Endothelial cell (in vitro differentiated cells): ENCODE measurements around the gene CD248. TPM values are rescaled to one million over a fixed set of nuclear protein-coding genes. Genes with fewer than 3 reads are reported as not detected.

Experiments used
- DNase-seq: peaks from one replicate; pipeline ENCODE4 v3.0.0; 2021; ENCODE audit warnings: low spot score
- H3K27ac Mint-ChIP-seq: one replicate; pipeline ENCODE4 v1.8.0; 2021; ENCODE audit warnings: mixed read lengths, inconsistent platforms; ENCODE audit not compliant: unreplicated experiment
- H3K27me3 Mint-ChIP-seq: one replicate; pipeline ENCODE4 v1.8.0; 2021; ENCODE audit warnings: mild to moderate bottlenecking, moderate library complexity, mixed read lengths, inconsistent platforms; ENCODE audit not compliant: unreplicated experiment
- H3K36me3 Mint-ChIP-seq: one replicate; pipeline ENCODE4 v1.8.0; 2021; ENCODE audit warnings: mild to moderate bottlenecking, low read depth, mixed read lengths, inconsistent platforms; ENCODE audit not compliant: unreplicated experiment
- H3K4me1 Mint-ChIP-seq: one replicate; pipeline ENCODE4 v1.8.0; 2021; ENCODE audit warnings: mild to moderate bottlenecking, mixed read lengths, inconsistent platforms; ENCODE audit not compliant: unreplicated experiment
- H3K4me3 Mint-ChIP-seq: one replicate; pipeline ENCODE4 v1.8.0; 2021; ENCODE audit warnings: mild to moderate bottlenecking, mixed read lengths, inconsistent platforms; ENCODE audit not compliant: unreplicated experiment
- H3K9me3 Mint-ChIP-seq: one replicate; pipeline ENCODE4 v1.8.0; 2021; ENCODE audit warnings: mixed read lengths, inconsistent platforms; ENCODE audit not compliant: unreplicated experiment
- CTCF ChIP-seq: fragments of 200-600 bp; sonication (generic); IDR thresholded peaks from one replicate; pipeline ENCODE4 v1.5.0; 2021; ENCODE audit warnings: antibody characterized with exemption; ENCODE audit not compliant: unreplicated experiment
- total RNA-seq: library from RNA; stranded (reverse); fragmentation: NEBNext Ultra II Directional; extraction: Animal tissue kit (Norgen Biotek cat#: 25700); gene quantifications from one replicate; pipeline ENCODE4 v1.2.1, GENCODE V29; 2021; ENCODE audit not compliant: unreplicated experiment

CD248 gene
- total RNA-seq, 1 donor from 2014 or later: 2.9 TPM

GRCh38 chr11:66268244-66268951 is 48.4 kb downstream of the CD248 start, which contains the start of gene RAB1B:
TSS of gene RAB1B (plus strand) at chr11:66268639. CDS start at chr11:66268680, 41 bp downstream.
- Mint-ChIP-seq H3K9me3 (no peaks in the 10 kb centered on the region), H3K27me3 (peaks cover 26% of the 10 kb centered on the region)
- peak; percentile 100 for DNase-seq

GRCh38 chr11:66267379-66268243 is 49.2 kb downstream of the CD248 start:
- H3K27ac Mint-ChIP-seq: peak overlapping the region; percentile 94
- peak overlapping the region; percentile 95 for H3K4me3 Mint-ChIP-seq
- H3K4me1 Mint-ChIP-seq: peaks cover 14% of the 10 kb centered on the region
- H3K36me3 Mint-ChIP-seq: peaks cover 23% of the 10 kb centered on the region
- H3K27me3 Mint-ChIP-seq: peaks cover 25% of the 10 kb centered on the region
- H3K9me3 Mint-ChIP-seq: no peaks in the 10 kb centered on the region
- TF ChIP-seq CTCF: no peak
- peak; percentile 94 for DNase-seq

More at GRCh38 chr11:66268244-66268951, 48.4 kb downstream of the CD248 start, which contains the start of gene RAB1B:
- peaks cover 16% of the 10 kb centered on the region for H3K4me1 Mint-ChIP-seq
- peaks cover 31% of the 10 kb centered on the region for H3K36me3 Mint-ChIP-seq
- peak within 1 kb of the TSS; percentile 95 for H3K4me3 Mint-ChIP-seq
- peak within 1 kb of the TSS; percentile 98 for H3K27ac Mint-ChIP-seq
- TF ChIP-seq CTCF: no peak

GRCh38 chr11:66267039-66267378 is 49.8 kb downstream of the CD248 start:
- Mint-ChIP-seq H3K27me3 (peaks cover 25% of the 10 kb centered on the region), H3K9me3 (no peaks in the 10 kb centered on the region), H3K4me3 (peak overlapping the region; percentile 69), H3K36me3 (peaks cover 18% of the 10 kb centered on the region), H3K27ac (no peak overlapping the region), H3K4me1 (peaks cover 14% of the 10 kb centered on the region)
- no peak for DNase-seq
- no peak for TF ChIP-seq CTCF

GRCh38 chr11:66266378-66267038 is 50.3 kb downstream of the CD248 start:
- peaks cover 14% of the 10 kb centered on the region for H3K4me1 Mint-ChIP-seq
- no peak overlapping the region for H3K27ac Mint-ChIP-seq
- TF ChIP-seq CTCF: no peak
- peak overlapping the region; percentile 69 for H3K4me3 Mint-ChIP-seq
- H3K9me3 Mint-ChIP-seq: no peaks in the 10 kb centered on the region
- peaks cover 22% of the 10 kb centered on the region for H3K27me3 Mint-ChIP-seq
- peaks cover 15% of the 10 kb centered on the region for H3K36me3 Mint-ChIP-seq
- DNase-seq: no peak
